Measurements from ENCODE around the gene LYL1. TPM values are rescaled to one million over a fixed set of nuclear protein-coding genes. Genes with fewer than 3 reads are reported as not detected.

LYL1 gene
- total and polyA plus RNA-seq, 9 of the 15 experiments (the other 6 are each of a cell fraction or from before 2014, with no cell fraction given): 1.3 to 266 (median 34.0) TPM

DNA sequence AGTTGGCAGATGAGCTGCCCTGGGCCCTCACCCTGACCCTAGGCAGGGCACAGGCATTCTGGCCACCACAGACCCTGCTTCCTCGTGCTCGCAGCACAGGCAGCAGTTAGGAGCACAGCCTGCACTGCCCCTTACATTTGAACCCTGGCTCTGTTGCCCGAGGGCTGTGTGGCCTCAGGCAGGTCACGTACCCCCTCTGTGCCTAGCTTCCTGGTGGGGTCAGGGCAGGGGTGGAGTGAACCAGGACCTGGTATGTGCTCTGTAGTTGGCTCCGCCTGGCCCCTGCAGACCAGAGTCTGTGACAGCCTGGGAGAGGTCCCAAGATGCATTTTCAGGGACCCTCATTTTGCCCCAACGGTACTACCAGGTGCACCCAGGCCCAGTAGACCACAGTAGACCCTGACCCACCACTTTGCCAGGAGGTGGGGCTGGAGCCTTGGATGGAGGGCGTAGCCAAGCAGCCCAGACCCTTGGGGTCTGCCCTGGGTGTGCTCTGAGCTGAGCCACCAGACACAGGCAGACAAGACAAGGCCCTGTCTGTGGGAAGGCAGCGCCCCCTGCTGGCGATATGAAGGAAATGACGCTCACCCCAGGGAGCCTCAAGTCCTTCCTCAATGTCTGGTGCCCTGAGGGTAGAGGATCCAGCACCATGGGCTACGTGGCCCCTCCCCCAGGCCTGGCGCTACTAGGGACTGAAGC, 9.1 kb downstream of the LYL1 start (continued):
- no peak for TF ChIP-seq HOXB6 (CRISPR knock-in tag; IDR thresholded peaks at IDR 0.05; ENCODE audit: borderline replicate concordance)
- TF ChIP-seq RFX7 (CRISPR knock-in tag; IDR thresholded peaks at IDR 0.05): no peak
- TF ChIP-seq FOXJ3 (CRISPR knock-in tag; IDR thresholded peaks at IDR 0.05): no peak
- no peak for TF ChIP-seq ZNF197 (CRISPR knock-in tag; IDR thresholded peaks at IDR 0.05; ENCODE audit: low read depth)
- no peak for TF ChIP-seq DLX4 (CRISPR knock-in tag; IDR thresholded peaks at IDR 0.05)
- no peak for TF ChIP-seq ETV6 (IDR thresholded peaks at IDR 0.05; ENCODE audit: borderline replicate concordance in 1 of 2, low read depth in 2 of 2, low read length in 1 of 2)
- no peak for TF ChIP-seq ETV6 (CRISPR knock-in tag; IDR thresholded peaks at IDR 0.05; ENCODE audit: borderline replicate concordance)
- TF ChIP-seq POLR2G (IDR thresholded peaks at IDR 0.05; ENCODE audit: low read depth, low read length): peak; percentile 20; the same call in 1 of the 2 replicates
- no peak for TF ChIP-seq PKNOX1 (IDR thresholded peaks at IDR 0.05)
- TF ChIP-seq, protein P1, sequence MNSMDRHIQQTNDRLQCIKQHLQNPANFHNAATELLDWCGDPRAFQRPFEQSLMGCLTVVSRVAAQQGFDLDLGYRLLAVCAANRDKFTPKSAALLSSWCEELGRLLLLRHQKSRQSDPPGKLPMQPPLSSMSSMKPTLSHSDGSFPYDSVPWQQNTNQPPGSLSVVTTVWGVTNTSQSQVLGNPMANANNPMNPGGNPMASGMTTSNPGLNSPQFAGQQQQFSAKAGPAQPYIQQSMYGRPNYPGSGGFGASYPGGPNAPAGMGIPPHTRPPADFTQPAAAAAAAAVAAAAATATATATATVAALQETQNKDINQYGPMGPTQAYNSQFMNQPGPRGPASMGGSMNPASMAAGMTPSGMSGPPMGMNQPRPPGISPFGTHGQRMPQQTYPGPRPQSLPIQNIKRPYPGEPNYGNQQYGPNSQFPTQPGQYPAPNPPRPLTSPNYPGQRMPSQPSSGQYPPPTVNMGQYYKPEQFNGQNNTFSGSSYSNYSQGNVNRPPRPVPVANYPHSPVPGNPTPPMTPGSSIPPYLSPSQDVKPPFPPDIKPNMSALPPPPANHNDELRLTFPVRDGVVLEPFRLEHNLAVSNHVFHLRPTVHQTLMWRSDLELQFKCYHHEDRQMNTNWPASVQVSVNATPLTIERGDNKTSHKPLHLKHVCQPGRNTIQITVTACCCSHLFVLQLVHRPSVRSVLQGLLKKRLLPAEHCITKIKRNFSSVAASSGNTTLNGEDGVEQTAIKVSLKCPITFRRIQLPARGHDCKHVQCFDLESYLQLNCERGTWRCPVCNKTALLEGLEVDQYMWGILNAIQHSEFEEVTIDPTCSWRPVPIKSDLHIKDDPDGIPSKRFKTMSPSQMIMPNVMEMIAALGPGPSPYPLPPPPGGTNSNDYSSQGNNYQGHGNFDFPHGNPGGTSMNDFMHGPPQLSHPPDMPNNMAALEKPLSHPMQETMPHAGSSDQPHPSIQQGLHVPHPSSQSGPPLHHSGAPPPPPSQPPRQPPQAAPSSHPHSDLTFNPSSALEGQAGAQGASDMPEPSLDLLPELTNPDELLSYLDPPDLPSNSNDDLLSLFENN (IDR thresholded peaks at IDR 0.05; ENCODE audit: low read depth in 2 of 2, low read length in 2 of 2): no peak
- no peak for TF ChIP-seq HMGN3 (IDR thresholded peaks at IDR 0.05; ENCODE audit: borderline replicate concordance, extremely low read depth, insufficient read length, low read depth, low read length)
- no peak for TF ChIP-seq YY1 (IDR thresholded peaks at IDR 0.05; ENCODE audit: borderline replicate concordance in 1 of 3, control insufficient read depth in 1 of 3, extremely low read depth in 1 of 3, insufficient read depth in 3 of 3, insufficient read length in 1 of 3, insufficient replicate concordance in 2 of 3, low read depth in 1 of 3, low read length in 2 of 3)
- TF ChIP-seq RNF2 (IDR thresholded peaks at IDR 0.05): no peak
- TF ChIP-seq GABPB1 (CRISPR knock-in tag; IDR thresholded peaks at IDR 0.05): peak; percentile 37; the same call in 1 of the 2 replicates

All from K562 (cell line).